D721Med (cell line): ENCODE measurements around the gene SAPCD1.

Experiments
- DNase-seq: peaks from one replicate; pipeline ENCODE4 v3.0.0; 2011; ENCODE audit warnings: low spot score; ENCODE audit not compliant: insufficient read length
- FAIRE-seq: peaks from 2 replicates; lab custom pipeline; 2011; peaks lifted over from hg19 to GRCh38; lab: Jason Lieb, UNC
- TF ChIP-seq, protein P1 (sequence below): IDR thresholded peaks from 2 replicates; pipeline ENCODE4 v1.5.1; 2012; ENCODE audit warnings: mild to moderate bottlenecking, control low read depth; ENCODE audit not compliant: insufficient read depth; ENCODE audit errors: missing control alignments

The SAPCD1 gene

GRCh38 chr6:31765910-31766794 lies 3.7 kb downstream of the SAPCD1 start:
- DNase-seq (no peak), FAIRE-seq (no peak)
- TF ChIP-seq, protein P1, sequence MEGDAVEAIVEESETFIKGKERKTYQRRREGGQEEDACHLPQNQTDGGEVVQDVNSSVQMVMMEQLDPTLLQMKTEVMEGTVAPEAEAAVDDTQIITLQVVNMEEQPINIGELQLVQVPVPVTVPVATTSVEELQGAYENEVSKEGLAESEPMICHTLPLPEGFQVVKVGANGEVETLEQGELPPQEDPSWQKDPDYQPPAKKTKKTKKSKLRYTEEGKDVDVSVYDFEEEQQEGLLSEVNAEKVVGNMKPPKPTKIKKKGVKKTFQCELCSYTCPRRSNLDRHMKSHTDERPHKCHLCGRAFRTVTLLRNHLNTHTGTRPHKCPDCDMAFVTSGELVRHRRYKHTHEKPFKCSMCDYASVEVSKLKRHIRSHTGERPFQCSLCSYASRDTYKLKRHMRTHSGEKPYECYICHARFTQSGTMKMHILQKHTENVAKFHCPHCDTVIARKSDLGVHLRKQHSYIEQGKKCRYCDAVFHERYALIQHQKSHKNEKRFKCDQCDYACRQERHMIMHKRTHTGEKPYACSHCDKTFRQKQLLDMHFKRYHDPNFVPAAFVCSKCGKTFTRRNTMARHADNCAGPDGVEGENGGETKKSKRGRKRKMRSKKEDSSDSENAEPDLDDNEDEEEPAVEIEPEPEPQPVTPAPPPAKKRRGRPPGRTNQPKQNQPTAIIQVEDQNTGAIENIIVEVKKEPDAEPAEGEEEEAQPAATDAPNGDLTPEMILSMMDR: no peak

DNA sequence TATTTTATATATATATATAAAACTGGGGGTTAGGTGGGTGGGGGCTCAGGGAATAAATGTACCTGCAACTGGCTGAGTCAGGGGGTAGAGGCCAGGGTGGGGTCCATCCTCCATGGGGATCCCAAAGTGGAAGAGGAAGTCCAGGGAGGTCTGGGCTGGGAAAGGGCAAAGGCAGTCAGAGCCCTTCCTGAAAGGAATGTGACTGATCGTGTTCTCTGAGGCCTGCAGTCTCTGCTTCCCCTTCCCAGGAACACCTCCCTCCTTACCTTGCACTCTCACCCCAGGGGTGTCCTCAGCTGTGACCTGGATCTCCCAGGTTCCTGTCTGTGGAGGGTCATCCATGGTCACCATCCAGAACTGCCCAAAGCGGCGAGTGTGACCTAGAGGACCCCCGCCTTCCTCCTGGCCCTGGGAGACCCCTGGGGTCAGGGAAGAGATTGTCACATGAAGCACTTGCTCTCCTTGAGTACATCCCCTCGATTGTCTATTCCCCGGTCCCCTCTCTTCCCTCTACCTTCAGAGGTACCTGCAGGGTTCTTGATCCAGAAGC lies 4.7 kb downstream of the SAPCD1 start:
- TF ChIP-seq, protein P1: no peak
- DNase-seq (no peak), FAIRE-seq (no peak)

GRCh38 chr6:31768363-31769257 lies 6.2 kb downstream of the SAPCD1 start:
- FAIRE-seq (no peak), DNase-seq (no peak)
- TF ChIP-seq, protein P1: no peak

GRCh38 chr6:31769684-31770371 lies 7.4 kb downstream of the SAPCD1 start:
- FAIRE-seq: no peak
- TF ChIP-seq, protein P1: peak; percentile 84
- DNase-seq: peak; percentile 73

DNA sequence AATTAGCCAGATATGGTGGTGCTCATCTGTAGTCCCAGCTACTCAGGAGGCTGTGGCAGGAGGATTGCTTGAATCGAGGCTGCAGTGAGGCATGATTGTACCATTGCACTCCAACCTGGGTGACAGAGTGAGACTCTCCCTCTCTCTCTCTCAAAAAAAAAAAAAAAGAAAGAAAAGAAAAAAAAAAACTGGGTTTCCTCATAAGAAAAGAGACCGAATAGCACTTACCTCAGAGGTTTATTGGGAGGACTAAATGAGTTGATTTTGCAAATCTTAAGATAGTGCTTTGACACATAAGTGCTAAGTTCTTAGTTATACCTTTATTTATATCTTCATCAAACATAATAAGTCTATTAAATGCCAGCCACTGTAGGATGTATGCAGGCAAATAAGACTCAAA lies 8.4 kb downstream of the SAPCD1 start:
- TF ChIP-seq, protein P1: no peak
- DNase-seq: no peak
- FAIRE-seq: no peak

DNA sequence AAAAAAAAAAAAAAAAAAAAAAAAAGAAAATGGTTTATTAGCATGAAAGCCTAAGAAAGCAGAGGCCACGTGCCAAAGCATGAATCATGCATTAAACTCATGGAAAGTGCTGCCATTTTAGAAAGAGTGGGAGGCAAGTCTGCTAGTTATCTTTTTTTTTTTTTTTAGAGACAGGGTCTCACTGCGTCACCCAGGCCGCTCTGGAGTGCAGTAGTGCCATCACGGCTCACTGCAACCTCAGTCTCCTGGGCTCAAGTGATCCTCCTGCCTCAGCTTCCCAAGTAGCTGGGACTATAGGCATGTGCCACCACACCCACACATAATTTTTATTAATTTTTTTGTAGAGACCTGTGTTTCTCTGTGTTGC lies 9.5 kb downstream of the SAPCD1 start:
- DNase-seq (no peak), FAIRE-seq (no peak)

More for the DNA sequence above, 9.5 kb downstream of the SAPCD1 start:
- TF ChIP-seq, protein P1: no peak
